Mesenchymal stem cell (in vitro differentiated cells and primary cell): ENCODE measurements around the gene IMPA2.

ENCODE experiments used
- DNase-seq: peaks from one replicate; pipeline ENCODE4 v3.0.0-alpha.2; 2013
- H2AFZ ChIP-seq: one replicate; pipeline ENCODE4 v1.6.1; 2013; ENCODE audit warnings: low read depth, mild to moderate bottlenecking, control low read depth, inconsistent platforms, low read length, moderate library complexity
- H2AK5ac ChIP-seq: 2 replicates; pipeline ENCODE4 v1.6.1; 2013; ENCODE audit warnings: low read length, moderate library complexity, mild to moderate bottlenecking, inconsistent platforms; ENCODE audit not compliant: severe bottlenecking
- H2BK120ac ChIP-seq: one replicate; pipeline ENCODE4 v1.6.1; 2013; ENCODE audit warnings: low read depth, mild to moderate bottlenecking, inconsistent platforms, low read length, moderate library complexity
- H2BK12ac ChIP-seq, 2 experiments: one replicate each; pipeline ENCODE4 v1.6.1; 2013; ENCODE audit warnings: inconsistent platforms in 2 of 2, low read length in 2 of 2, mild to moderate bottlenecking in 2 of 2, moderate library complexity in 2 of 2, control low read depth in 1 of 2
- H2BK15ac ChIP-seq: one replicate; pipeline ENCODE4 v1.6.1; 2013; ENCODE audit warnings: mild to moderate bottlenecking, low read depth, inconsistent platforms; ENCODE audit not compliant: poor library complexity, severe bottlenecking
- H2BK5ac ChIP-seq: 2 replicates; pipeline ENCODE4 v1.6.1; 2013; ENCODE audit warnings: low read depth, mild to moderate bottlenecking, low read length, control low read depth, inconsistent platforms; ENCODE audit not compliant: poor library complexity, severe bottlenecking
- H3K14ac ChIP-seq, 2 experiments: one replicate each; pipeline ENCODE4 v1.6.1; 2013; ENCODE audit warnings: inconsistent platforms in 2 of 2, low read length in 2 of 2, control low read depth in 1 of 2, mild to moderate bottlenecking in 1 of 2, moderate library complexity in 1 of 2
- H3K18ac ChIP-seq, 2 experiments: one replicate each; pipeline ENCODE4 v1.6.1; 2013; ENCODE audit warnings: inconsistent platforms in 2 of 2, low read length in 2 of 2, control low read depth in 1 of 2, low read depth in 1 of 2, mild to moderate bottlenecking in 1 of 2
- H3K23ac ChIP-seq, 2 experiments: one replicate each; pipeline ENCODE4 v1.6.1; 2013; ENCODE audit warnings: inconsistent platforms in 2 of 2, low read length in 2 of 2, mild to moderate bottlenecking in 2 of 2, moderate library complexity in 2 of 2, control low read depth in 1 of 2
- H3K27ac ChIP-seq: 2 replicates; pipeline ENCODE4 v1.5.1; 2013; ENCODE audit warnings: mild to moderate bottlenecking, moderate library complexity, low read length, control low read depth, inconsistent platforms; ENCODE audit not compliant: poor library complexity, severe bottlenecking
- H3K27me3 ChIP-seq, 2 experiments: 2 replicates each; pipeline versions ENCODE4 v1.6.1 to v1.7.0; 2013; ENCODE audit warnings: low read length in 2 of 2, mild to moderate bottlenecking in 2 of 2, moderate library complexity in 2 of 2, control low read depth in 1 of 2, inconsistent platforms in 1 of 2; ENCODE audit not compliant: control insufficient read depth in 1 of 2, insufficient read depth in 1 of 2
- H3K36me3 ChIP-seq, 2 experiments: 2 replicates each; pipeline versions ENCODE4 v1.6.1 to v1.7.0; 2013; ENCODE audit warnings: low read length in 2 of 2, control low read depth in 1 of 2, inconsistent platforms in 1 of 2, low read depth in 1 of 2, mild to moderate bottlenecking in 1 of 2; ENCODE audit not compliant: insufficient read depth in 2 of 2, control insufficient read depth in 1 of 2
- H3K4ac ChIP-seq, 2 experiments: one replicate each; pipeline ENCODE4 v1.6.1; 2013; ENCODE audit warnings: inconsistent platforms in 2 of 2, low read length in 2 of 2, mild to moderate bottlenecking in 2 of 2, moderate library complexity in 2 of 2, control low read depth in 1 of 2, low read depth in 1 of 2
- H3K4me1 ChIP-seq: 2 replicates; pipeline ENCODE4 v1.6.1; 2013; ENCODE audit warnings: low read depth, low read length, control low read depth; ENCODE audit not compliant: control insufficient read depth, insufficient read depth
- H3K4me2 ChIP-seq: 2 replicates; pipeline ENCODE4 v1.6.1; 2013; ENCODE audit warnings: low read length, mild to moderate bottlenecking, inconsistent platforms; ENCODE audit not compliant: poor library complexity, severe bottlenecking
- H3K4me3 ChIP-seq, 2 experiments: 2 replicates each; pipeline versions ENCODE4 v1.5.1 to v1.7.0; 2013; ENCODE audit warnings: low read length in 2 of 2, mild to moderate bottlenecking in 2 of 2, control low read depth in 1 of 2, low read depth in 1 of 2; ENCODE audit not compliant: insufficient read depth in 1 of 2
- H3K79me1 ChIP-seq: replicated peaks from 2 replicates; pipeline ENCODE4 v1.6.1; 2013; ENCODE audit warnings: mild to moderate bottlenecking, control low read depth, low read length, inconsistent platforms; ENCODE audit not compliant: poor library complexity, severe bottlenecking
- H3K9ac ChIP-seq: 2 replicates; pipeline ENCODE4 v1.7.0; 2013; ENCODE audit warnings: mild to moderate bottlenecking, low read length, moderate library complexity
- H3K9me3 ChIP-seq: 2 replicates; pipeline ENCODE4 v1.7.0; 2013; ENCODE audit warnings: mild to moderate bottlenecking, low read length; ENCODE audit not compliant: control insufficient read depth
- H4K8ac ChIP-seq: one replicate; pipeline ENCODE4 v1.6.1; 2013; ENCODE audit warnings: inconsistent platforms, mild to moderate bottlenecking, low read length, moderate library complexity
- H4K91ac ChIP-seq: one replicate; pipeline ENCODE4 v1.6.1; 2013; ENCODE audit warnings: mild to moderate bottlenecking, low read length, inconsistent platforms
- WGBS: methylation state at CpG from one replicate; pipeline ENCODE4 v1.1.7; 2013; ENCODE audit warnings: mixed read lengths; 5-methylcytosine and 5-hydroxymethylcytosine counted together

Gene IMPA2

DNA sequence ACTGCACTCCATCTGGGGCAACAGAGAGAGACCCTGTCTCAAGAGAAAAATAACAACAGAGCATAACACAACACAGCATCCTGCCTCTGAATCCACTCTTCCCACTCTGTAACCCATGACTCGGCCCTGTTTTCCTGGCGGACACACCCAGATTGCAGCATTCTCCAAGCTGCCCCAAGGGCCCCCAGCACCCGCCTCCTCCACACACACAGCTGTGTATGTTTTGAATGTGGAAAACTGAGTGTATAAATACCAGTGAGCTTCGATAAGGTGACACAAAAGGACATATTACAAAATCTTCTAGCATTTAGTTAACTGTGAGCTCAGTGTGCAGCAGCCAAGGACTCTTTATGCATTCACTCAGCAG, 13.0 kb downstream of the IMPA2 start:
- H3K4me1 ChIP-seq, result peaks cover 62% of the 10 kb centered on the region
- peaks cover 4 to 19% of the 10 kb centered on the region in 2 experiments for H3K36me3 ChIP-seq
- peaks cover 36% of the 10 kb centered on the region for H3K79me1 ChIP-seq
- no peak overlapping the region for H2AFZ ChIP-seq
- peak overlapping the region; percentile 67 for H3K9ac ChIP-seq
- H3K27me3 ChIP-seq, result no peaks in the 10 kb centered on the region
- no peak overlapping the region for H2BK120ac ChIP-seq
- no peak overlapping the region for H3K14ac ChIP-seq
- H2BK12ac ChIP-seq, result no peak overlapping the region
- no peak overlapping the region for H2BK15ac ChIP-seq
- peak overlapping the region; percentile 73 for H3K27ac ChIP-seq
- peak overlapping the region; percentile 14 for H4K8ac ChIP-seq
- H4K91ac ChIP-seq, result no peak overlapping the region
- peak overlapping the region in 1 of 2 experiments; percentile 38 for H3K4me3 ChIP-seq
- peak; percentile 88 for DNase-seq
- H2AK5ac ChIP-seq, result peak overlapping the region; percentile 30
- H2BK5ac ChIP-seq, result no peak overlapping the region
- H3K18ac ChIP-seq, result no peak overlapping the region
- WGBS, result 17% methylated on average over 2 of the region's 4 CpGs
- no peak overlapping the region for H3K23ac ChIP-seq
- H3K4ac ChIP-seq, result no peak overlapping the region
- H3K9me3 ChIP-seq, result no peaks in the 10 kb centered on the region
- H3K4me2 ChIP-seq, result no peak overlapping the region

GRCh38 chr18:11994703-11995444, 13.6 kb downstream of the IMPA2 start:
- H3K4me3 ChIP-seq, result peak overlapping the region in 1 of 2 experiments; percentile 38
- H3K9ac ChIP-seq, result peak overlapping the region; percentile 67
- H2BK5ac ChIP-seq, result peak overlapping the region; percentile 1
- H4K8ac ChIP-seq, result peak overlapping the region; percentile 73
- peak; percentile 69 for DNase-seq
- no peak overlapping the region for H3K4ac ChIP-seq
- peak overlapping the region; percentile 48 for H2BK15ac ChIP-seq
- H2AK5ac ChIP-seq, result peak overlapping the region; percentile 5
- no peaks in the 10 kb centered on the region for H3K27me3 ChIP-seq
- H3K4me1 ChIP-seq, result peaks cover 56% of the 10 kb centered on the region
- no peaks in the 10 kb centered on the region for H3K9me3 ChIP-seq
- peak overlapping the region; percentile 21 to 40 for H3K18ac ChIP-seq
- H3K36me3 ChIP-seq, result peaks cover 10 to 21% of the 10 kb centered on the region in 2 experiments
- 39% methylated on average over 11 of the region's 11 CpGs for WGBS
- no peak overlapping the region for H3K23ac ChIP-seq
- no peak overlapping the region for H3K14ac ChIP-seq
- peak overlapping the region; percentile 73 for H3K27ac ChIP-seq
- H2AFZ ChIP-seq, result no peak overlapping the region
- H2BK120ac ChIP-seq, result no peak overlapping the region
- peak overlapping the region; percentile 2 to 23 for H2BK12ac ChIP-seq
- peak overlapping the region; percentile 5 for H4K91ac ChIP-seq
- peaks cover 33% of the 10 kb centered on the region for H3K79me1 ChIP-seq
- no peak overlapping the region for H3K4me2 ChIP-seq

DNA sequence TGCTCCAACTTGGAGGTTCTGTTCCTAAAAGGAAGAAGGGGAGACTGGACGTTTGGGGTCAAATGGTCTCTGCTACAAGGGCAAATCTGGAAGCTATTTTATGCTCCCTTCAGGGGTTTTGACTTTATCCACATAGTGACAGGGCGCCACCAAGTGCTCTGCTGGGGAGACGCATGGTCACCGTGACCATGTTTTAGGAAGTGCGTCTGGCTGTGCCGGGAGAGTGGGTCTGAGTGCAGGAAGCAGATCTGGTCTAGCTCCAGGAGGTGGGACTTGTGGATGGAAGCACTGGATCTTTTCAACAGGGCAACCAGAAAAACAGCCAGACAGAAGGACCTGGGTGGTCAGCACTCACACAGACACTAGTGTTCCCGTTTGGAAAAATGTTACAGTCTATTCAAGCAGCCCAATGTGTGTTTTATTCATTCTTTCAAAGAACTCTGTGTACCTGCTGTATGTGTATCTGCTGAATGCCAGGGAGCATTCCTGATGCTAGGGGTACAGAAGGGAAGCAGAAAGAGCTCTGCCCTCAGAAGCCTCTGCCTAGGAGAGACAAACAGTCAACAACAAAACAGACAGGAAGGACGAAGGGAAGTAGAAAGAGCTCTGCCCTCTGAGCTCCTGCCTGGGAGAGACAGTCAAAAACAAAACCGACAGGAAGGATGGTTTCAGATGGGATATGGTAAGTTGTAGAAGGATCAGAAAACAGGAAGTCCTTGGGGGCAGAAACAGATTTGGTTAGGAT, 14.3 kb downstream of the IMPA2 start:
- Histone ChIP-seq H2BK120ac (no peak overlapping the region), H2AFZ (peak overlapping the region; percentile 11), H3K4me2 (peak overlapping the region; percentile 13), H3K4me3 (peak overlapping the region in 1 of 2 experiments; percentile 38), H4K91ac (peak overlapping the region; percentile 5), H3K9me3 (no peaks in the 10 kb centered on the region), H3K36me3 (peaks cover 15 to 18% of the 10 kb centered on the region in 2 experiments), H3K27ac (peak overlapping the region; percentile 73), H3K23ac (no peak overlapping the region), H3K79me1 (peaks cover 28% of the 10 kb centered on the region), H3K4me1 (peaks cover 51% of the 10 kb centered on the region), H2AK5ac (peak overlapping the region; percentile 5), H2BK5ac (peak overlapping the region; percentile 1), H3K18ac (peak overlapping the region in 1 of 2 experiments; percentile 40), H3K9ac (peak overlapping the region; percentile 67), H4K8ac (peak overlapping the region; percentile 73), H3K27me3 (no peaks in the 10 kb centered on the region), H2BK15ac (peak overlapping the region; percentile 48), H3K4ac (peak overlapping the region in 1 of 2 experiments; percentile 24), H2BK12ac (peak overlapping the region; percentile 2 to 7), H3K14ac (no peak overlapping the region)
- peak; percentile 78 for DNase-seq
- WGBS, result 10% methylated on average over 9 of the region's 9 CpGs

DNA sequence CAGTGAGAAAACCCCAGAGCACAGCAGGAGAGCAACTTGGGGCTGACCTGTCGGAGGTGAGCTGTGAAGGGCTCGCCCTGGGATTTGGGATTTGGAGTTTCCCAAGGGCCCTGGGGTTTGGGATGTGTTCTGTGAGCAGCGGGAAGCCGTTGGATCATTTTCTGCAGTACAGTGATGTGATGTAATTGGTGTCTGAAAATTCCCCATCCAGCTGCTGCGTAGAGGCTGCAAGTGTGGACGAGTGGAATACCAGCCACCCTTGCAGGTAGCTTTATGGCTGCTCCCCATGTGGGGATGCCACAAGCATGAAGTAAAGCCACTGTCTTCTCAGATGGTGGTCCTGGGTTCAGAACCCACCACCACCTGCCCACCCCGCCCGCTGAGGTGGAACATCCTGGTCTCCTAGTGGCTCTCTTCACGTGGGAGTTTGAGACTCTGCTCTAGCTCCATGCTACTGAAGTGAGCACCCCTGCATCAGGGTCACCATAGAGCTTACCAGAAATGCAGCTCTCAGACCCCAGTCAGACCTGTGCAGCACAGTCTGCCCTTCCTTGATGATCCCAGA, 15.0 kb downstream of the IMPA2 start:
- Histone ChIP-seq H3K4me1 (peaks cover 45% of the 10 kb centered on the region), H3K4me3 (no peak overlapping the region), H3K4me2 (peak overlapping the region; percentile 13), H3K27ac (peak overlapping the region; percentile 73), H2BK15ac (no peak overlapping the region), H3K18ac (no peak overlapping the region), H3K9ac (peak overlapping the region; percentile 67), H3K4ac (peak overlapping the region in 1 of 2 experiments; percentile 47), H3K36me3 (peaks cover 19 to 21% of the 10 kb centered on the region in 2 experiments), H2AK5ac (peak overlapping the region; percentile 92), H2BK12ac (peak overlapping the region in 1 of 2 experiments; percentile 38), H4K8ac (peak overlapping the region; percentile 59), H2AFZ (no peak overlapping the region), H2BK120ac (no peak overlapping the region), H3K23ac (no peak overlapping the region), H2BK5ac (peak overlapping the region; percentile 24), H3K14ac (no peak overlapping the region), H3K9me3 (no peaks in the 10 kb centered on the region), H3K79me1 (peaks cover 25% of the 10 kb centered on the region), H3K27me3 (no peaks in the 10 kb centered on the region), H4K91ac (no peak overlapping the region)
- DNase-seq, result no peak
- WGBS, result 83% methylated on average over 9 of the region's 9 CpGs
